Hepatocyte (in vitro differentiated cells): ENCODE data around the gene DNAH5.

Experiments
- CTCF ChIP-seq: fragments of 200-600 bp; sonication (generic); IDR thresholded peaks from 2 replicates; pipeline ENCODE4 v1.5.1; 2016; ENCODE audit warnings: antibody characterized with exemption, mild to moderate bottlenecking; ENCODE audit not compliant: poor library complexity
- EZH2phosphoT487 ChIP-seq: fragments of 200-600 bp; sonication (generic); IDR thresholded peaks from one replicate; pipeline ENCODE4 v1.6.1; 2018; ENCODE audit warnings: antibody characterized with exemption, mild to moderate bottlenecking, low read depth, moderate library complexity; ENCODE audit not compliant: unreplicated experiment, severe bottlenecking

- TF ChIP-seq CTCF (no peak), EZH2phosphoT487 (no peak)
These were observed at the start of gene DNAH5 for GRCh38 chr5:13944560-13945199.
